Heart left ventricle (tissue), 13 donors: ENCODE data around the gene GPX1.

Experiments used
- CTCF ChIP-seq, 12 donors: fragments of 200-600 bp; sonication (generic) in 4 of 12; IDR thresholded peaks; one replicate each; pipeline versions ENCODE4 v1.5.0 to v1.8.0; 2018 to 2022; ENCODE audit warnings: antibody characterized with exemption in 12 of 12, mild to moderate bottlenecking in 5 of 12
- POLR2A ChIP-seq, 2 donors: fragments of 450-650 bp; IDR thresholded peaks; one replicate each; pipeline ENCODE4 v1.6.1; 2017; ENCODE audit warnings: antibody characterized with exemption in 2 of 2, mild to moderate bottlenecking in 2 of 2, moderate library complexity in 2 of 2
- donor health status: ischemic (EF 13 %, LVEDD 7.1; RV severe dilation, severe dysfunction).
- donor health status: DM: no; HTN: yes; CAD: no.
- donor health status: DM: no; HTN: no; CAD: no.
- donor health status: ischemic (EF 25% LVEDD 6.9; RV normal size, moderate dysfunction).
- donor health status: ischemic (EF 25% LVEDD 5.7; RV mildly dilated, moderate dysfunction).
- donor health status: ischemic (EF 35%, LVEDD 5.7; RV mildly dilated, moderate dysfunction).
- donor health status: nonischemic (EF 11% LVEDD 7.7; RV severe dilation, severe dysfunction).
- donor health status: DM: yes; HTN: yes; CAD: no.
- donor health status: PGD.
- donor health status: ischemic (EF 29% LVEDD 5.4; RV normal size, mild dysfunction).
- donor health status: nonischemic (EF 23%, LVEDD 6.1; RV moderate dilation, normal function).

GRCh38 chr3:49385617-49386016, 27.5 kb upstream of the GPX1 start:
- TF ChIP-seq CTCF (IDR thresholded peaks at IDR 0.05) (no peak), POLR2A (IDR thresholded peaks at IDR 0.05) (no peak)
